ENCODE measurements around the gene UNC13D.
"Not testable (repeated sequence)": the region's sequence is repeated elsewhere in the genome, so short reads cannot be mapped to it uniquely, and the experiment has no call there.

The UNC13D gene

DNA sequence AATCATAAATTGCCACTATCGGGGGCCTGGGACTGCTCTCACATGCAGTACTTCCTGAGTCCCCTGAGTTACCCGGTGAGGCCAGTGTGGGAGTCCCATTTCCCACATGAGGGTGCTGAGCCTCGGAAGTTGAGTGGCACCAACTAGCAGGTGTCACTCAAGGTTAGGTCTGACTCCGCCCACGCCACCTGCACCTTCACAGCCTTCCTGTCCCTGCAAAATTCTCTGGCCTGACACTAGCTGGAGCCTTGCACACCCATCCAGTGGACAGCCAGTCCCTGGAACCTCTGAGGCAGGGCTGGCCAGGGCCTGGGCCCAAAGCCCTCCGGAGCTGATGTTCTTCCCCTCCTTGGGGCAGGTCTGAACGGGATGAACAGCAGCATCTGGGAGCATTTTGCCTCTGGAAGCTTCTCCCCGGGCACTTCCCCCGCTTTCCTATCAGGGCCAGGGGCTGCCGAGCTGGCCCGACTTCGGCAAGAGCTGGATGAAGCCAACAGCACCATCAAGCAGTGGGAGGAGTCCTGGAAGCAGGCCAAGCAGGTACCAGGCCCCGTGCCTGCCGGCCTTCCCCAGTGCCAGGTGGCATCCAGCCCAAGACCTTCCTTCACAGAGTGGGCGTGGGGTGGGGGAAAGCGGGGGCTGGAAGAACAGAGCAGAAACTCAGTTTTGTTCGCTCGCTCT lies 21.9 kb downstream of the UNC13D start:
- DNase-seq (ENCODE audit: low read depth in 1 of 2, low spot score in 1 of 2) = no peak

DNA sequence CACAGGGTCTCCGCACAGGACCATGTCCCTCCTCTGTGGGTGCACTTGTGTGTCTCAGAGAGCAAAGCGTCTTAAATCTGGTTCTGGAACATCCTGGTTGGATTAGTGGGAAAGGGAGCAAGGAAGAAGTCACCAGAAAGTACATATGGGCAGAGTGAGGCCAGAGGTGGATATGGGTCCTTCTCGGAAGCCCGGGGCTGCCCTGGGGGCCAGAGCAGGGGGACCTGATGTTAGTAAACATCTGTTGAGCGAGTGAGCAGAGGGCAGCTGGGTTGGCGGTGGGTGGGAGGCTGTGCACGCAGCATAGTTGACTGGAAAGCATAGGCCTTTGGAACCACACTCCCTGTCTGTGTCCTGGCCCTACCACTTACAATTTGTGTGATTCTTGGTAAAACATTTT lies 22.7 kb downstream of the UNC13D start:
- DNase-seq (ENCODE audit: low read depth in 1 of 2, low spot score in 1 of 2) = no peak

DNA sequence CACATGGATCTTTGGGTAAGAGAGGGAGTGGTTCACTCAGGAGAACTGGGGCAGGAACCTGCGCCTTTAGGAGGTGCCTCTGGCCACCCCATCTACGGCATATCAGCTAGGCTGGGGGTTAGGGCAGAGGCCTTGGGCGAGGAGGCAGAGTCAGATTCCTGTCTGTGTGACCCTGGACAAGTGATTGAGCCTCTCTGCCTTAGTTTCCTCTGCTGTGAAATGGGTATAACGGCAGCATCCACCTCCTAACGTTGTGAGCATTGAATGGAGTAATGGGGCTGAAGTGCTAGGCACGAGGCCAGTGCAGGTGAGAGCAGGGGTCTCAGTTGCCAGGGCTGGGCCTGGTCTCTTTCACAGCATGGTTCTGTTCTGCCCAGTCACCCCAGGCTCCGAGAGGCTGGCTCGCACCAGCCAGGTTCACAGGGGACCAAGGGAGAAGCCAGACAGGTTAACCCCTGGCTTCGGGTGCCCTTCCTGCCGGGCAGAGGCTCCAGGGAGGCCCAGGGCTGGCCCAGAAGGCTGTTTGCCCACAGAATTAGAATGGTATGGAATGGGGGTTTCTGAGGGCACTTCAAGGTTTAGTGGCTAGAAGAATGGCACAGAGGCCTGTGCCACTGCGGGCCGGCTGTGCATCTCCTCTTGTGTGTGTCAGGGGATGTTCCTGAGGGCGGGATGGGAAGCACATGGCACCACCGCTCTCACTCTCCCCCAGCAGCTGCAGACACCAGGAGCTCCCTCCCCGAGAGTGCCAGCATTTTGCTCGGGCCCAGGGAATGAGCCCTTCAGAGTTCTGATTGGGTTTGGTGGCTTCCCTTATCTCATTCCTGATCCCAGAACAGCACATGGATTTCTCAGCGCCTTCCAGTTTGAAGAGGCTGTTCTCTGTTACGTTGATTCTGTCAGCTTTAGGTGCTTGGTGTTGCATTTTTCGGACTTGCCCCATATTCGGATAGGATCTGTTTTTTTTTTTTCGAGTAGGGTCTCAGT lies 23.8 kb downstream of the UNC13D start:
- DNase-seq (ENCODE audit: low read depth in 1 of 2, low spot score in 1 of 2) = no peak

DNA sequence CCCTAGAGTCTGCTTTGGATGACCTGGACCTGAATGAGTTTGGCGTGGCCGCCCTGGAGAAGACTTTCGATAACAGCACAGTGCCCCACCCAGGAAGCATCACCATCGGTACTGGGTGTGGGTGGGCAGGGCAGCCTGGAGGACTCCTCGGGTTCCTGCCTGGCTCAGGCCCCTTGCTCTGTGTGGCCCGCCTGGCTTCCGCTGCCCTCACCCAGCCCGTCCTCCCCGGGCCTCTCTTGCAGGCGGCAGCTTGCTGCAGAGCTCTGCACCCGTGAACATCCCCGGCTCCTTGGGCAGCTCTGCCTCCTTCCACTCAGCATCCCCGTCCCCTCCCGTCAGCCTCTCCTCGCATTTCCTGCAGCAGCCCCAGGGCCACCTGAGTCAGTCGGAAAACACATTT lies 24.5 kb downstream of the UNC13D start:
- DNase-seq (ENCODE audit: low read depth in 1 of 2, low spot score in 1 of 2) = no peak

DNA sequence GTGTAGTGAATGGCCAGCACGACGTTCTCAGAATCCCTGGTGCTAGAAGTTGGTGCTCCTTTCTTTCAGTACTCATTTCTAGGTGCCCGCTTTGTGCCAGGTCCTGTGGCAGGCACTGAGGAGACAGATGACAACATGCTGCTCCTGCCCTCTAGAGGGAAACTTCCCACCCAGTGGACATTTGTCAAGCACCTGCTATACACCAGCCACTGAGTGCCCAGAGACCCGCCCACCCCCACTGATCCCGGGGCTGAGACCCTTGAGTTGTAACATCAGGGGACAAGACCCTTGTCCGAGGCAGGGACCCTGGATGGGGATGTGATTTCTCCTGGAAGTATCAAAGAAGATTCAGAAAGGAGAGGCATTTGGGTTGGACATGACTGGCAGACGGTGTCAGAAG lies 25.1 kb downstream of the UNC13D start:
- DNase-seq (ENCODE audit: low read depth in 1 of 2, low spot score in 1 of 2) = no peak

DNA sequence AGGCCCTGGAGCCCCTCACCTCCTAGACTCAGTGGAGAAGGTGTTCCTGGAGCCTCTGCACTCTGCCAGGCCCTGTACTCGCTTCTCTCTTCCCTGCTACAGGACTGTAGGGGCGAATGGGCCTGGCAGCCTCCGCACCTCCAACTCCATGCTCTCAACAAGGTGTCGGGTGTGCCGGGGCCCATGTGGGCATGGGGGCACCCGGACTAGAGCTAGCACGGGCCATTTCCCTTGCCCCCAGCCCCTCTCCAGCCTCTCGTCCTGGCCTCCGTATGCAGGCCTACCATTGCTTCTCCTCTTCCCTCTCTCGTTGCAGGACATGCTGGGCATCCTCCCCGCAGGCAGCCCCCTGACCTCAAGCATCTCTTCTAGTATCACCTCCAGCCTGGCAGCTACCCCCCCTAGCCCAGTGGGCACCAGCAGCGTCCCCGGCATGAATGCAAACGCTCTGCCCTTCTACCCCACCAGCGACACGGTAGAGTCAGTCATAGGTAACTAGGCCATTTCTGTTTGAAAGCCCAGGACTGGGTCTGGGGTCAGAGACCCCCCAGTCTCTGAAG lies 25.8 kb downstream of the UNC13D start:
- no peak for DNase-seq (ENCODE audit: low read depth in 1 of 2, low spot score in 1 of 2)

DNA sequence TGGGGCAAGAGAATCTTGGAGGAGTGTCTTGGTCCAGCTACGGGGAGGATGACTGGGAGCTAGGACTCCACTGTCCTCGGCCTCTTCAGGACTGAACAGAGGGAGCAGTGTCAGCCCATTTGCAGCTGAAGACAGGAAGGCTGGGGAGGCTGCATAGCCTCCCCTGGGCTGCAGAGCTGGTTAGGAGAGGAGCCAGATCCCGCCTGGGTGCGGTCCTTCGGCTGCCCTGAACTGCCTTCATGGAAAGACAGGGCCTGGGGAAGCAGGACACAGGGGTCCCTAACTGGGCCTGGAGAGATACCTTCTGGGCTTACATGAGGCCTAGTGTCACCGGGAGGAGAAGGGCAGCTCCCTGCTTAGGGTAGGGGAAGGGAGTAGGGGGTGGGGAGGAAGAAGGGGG lies 26.6 kb downstream of the UNC13D start:
- no peak for DNase-seq (ENCODE audit: low read depth in 1 of 2, low spot score in 1 of 2)

DNA sequence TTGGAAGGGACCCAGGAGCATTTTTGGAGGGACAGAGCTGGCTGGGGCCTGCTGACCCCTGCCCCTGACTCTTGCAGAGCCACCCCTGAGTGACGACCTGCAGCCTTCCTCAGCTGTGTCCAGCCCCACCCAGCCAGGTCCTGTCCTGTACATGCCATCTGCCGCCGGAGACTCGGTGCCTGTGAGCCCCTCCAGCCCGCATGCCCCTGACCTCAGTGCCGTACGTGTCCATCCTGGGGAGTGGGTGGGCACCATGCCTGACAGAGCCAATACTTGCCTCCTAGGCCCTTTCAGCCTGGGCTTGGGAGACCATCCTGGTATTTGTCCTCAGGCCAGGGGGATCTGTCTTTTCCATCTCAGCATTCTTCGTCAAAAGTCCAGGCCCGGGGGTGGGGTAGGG lies 27.5 kb downstream of the UNC13D start:
- no peak for DNase-seq (ENCODE audit: low read depth in 1 of 2, low spot score in 1 of 2)

DNA sequence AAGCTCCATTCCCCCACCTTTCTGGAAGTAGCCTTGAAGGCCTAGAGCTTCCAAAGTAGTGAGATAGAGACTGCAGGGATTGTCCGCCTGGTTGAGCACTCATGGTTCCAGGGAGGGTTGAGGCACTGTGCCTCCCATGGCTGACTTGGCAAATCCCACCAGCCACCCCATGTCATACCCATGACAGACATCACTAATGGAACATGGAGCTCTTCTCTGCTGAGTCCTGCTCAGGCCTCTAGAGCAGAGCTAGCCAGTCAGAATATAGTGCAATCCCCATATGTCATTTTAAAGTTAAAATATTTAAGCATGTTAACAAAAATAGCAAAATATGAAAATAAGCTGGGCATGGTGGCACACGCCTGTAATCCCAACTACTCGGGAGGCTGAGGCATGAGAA lies 28.8 kb downstream of the UNC13D start:
- DNase-seq (ENCODE audit: low read depth in 1 of 2, low spot score in 1 of 2) = no peak

DNA sequence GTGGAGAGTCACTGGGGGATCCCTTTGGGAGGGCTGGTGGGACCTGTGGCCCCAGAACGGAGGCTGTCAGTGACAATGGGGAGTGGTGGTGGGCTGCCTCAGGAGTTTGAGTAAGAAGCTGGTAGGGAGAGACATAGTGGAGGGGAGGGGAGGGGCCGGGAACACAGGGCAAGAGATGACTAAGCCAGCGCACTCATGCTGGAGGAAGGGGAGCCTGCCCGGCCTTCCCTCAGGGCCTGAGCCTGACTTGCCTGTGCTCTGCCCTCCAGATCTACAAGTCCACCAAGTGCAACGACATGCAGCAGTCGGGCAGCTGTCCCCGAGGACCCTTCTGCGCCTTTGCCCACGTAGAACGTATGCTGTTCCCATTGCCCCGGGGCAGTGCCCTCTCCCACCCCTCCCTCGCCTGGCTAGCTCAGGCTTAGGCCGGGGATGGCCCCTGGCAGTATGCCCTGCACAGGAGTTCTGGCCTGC lies 29.3 kb downstream of the UNC13D start:
- no peak for DNase-seq (ENCODE audit: low read depth in 1 of 2, low spot score in 1 of 2)

DNA sequence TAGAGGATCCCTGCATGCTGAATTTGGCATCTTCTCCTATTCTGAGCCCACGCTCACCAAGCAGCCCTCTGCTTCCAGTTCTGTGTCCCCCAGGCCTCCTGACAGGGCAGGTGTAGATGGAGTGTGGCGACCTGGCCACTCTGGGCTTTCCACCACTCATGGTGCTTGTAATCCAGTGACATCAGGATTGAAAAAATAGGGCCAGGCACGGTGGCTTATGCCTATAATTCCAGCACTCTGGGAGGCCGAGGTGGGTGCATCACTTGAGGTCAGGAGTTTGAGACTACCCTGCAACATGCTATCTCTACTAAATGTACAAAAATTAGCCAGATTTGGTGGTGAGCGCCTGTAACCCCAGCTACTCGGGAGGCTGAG lies 30.2 kb downstream of the UNC13D start:
- no peak for DNase-seq (ENCODE audit: low read depth in 1 of 2, low spot score in 1 of 2)

DNA sequence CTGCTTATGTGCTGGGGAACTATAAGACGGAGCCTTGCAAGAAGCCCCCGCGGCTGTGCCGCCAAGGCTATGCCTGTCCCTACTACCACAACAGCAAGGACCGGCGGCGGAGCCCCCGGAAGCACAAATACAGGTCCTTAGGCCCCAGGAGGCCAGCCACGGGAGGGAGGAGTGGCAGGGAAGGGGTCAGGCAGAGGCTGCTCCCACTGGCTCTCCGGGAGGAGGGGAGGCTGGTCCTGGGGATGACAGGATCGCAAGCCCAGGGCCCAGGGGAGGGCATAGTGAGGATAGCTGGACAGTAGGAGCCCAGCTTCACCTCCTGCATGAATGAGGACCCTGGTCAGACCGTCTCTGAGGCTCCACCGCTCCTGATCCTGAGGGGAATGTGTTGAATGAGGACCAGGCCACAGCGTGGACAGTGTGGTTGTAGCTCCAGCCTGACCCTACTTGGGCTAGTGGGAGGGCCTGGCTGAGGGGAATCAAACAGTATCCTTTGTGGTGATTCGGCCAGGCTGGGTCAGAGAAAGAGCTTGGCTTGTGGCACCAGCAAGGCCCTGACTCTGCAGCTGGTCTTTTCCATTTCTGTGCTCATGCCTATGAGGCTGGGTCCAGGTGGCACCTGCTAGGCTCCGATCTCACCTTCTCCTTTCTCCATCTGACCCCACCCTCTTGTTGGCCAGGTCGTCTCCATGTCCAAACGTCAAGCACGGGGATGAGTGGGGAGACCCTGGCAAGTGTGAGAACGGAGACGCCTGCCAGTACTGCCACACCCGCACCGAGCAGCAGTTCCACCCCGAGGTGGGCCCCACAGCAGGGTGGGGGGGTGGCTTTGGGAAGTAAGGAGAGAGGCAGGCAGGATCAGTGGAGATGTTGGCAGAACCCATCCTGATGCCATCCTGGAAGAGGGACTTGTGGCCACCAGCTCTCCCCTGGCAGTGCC lies 30.9 kb downstream of the UNC13D start:
- DNase-seq (ENCODE audit: low read depth in 1 of 2, low spot score in 1 of 2) = no peak

DNA sequence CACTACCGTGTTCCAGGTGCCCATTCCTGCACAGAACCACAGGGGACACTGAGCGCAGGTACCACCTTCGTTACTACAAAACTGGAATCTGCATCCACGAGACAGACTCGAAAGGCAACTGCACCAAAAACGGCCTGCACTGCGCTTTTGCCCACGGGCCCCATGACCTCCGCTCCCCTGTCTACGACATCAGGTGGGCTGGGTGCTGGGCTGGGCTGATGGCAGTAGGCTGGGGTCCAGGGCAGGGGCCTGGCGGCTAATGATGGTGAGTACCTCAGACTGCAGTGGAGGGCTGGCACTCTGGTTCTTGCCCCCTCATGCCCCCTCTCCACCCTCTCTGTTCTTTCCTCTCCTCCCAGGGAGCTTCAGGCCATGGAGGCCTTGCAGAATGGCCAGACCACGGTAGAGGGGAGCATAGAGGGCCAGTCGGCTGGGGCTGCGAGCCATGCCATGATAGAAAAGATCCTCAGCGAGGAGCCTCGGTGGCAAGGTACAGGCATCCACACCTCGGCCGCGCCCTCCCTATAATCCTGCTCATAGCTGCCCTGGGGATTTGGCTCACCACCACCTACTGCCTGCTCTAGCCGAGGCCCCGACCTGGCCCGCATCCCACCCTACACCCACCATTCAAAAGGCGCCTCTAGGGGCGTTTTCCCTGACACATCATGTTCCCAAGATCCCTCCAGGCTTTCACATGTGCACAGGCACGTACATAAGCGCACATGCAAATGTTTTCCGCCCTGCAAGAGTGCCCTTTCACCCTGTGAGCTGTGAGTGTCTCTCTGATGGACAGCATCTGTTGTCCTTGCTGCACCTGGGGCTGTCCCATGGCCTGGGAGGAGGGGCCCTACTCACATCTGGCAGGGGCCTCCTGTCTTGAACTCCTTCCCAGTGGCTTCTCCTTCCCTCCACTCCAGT lies 31.8 kb downstream of the UNC13D start:
- DNase-seq (ENCODE audit: low read depth in 1 of 2, low spot score in 1 of 2) = no peak

DNA sequence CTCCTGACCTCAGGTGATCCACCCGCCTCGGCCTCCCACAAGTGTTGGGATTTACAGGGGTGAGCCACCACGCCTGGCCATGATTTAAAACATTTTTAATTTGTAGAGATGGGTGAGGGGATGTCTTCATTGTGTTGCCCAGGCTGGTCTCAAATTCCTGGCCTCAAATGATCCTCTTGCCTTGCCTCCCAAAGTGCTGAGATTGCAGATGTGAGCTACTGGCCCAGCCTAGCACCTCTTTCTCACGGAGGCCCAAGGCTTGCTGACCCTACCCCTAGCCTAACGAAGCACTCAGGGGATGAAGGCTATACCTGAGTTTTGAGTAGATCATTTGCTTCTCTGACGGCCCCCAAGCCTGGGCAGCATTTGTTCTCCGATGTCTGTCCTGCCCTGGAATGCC lies 33.0 kb downstream of the UNC13D start:
- no peak for DNase-seq (ENCODE audit: low read depth in 1 of 2, low spot score in 1 of 2)

DNA sequence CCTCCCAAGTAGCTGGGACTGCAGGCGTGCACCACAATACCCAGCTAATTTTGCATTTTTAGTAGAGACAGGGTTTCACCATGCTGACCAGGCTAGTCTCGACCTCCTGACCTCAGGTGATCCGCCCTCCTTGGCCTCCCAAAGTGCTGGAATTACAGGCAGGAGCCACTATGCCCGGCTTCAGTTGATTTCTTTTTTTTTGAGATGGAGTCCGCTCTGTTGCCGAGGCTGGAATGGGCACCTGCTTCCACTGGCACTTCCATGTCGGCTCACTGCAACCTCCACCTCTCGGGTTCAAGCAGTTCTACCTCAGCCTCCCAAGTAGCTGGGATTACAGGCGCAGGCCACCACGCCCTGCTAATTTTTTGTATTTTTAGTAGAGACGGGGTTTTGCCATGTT lies 33.4 kb downstream of the UNC13D start:
- DNase-seq (ENCODE audit: low read depth in 1 of 2, low spot score in 1 of 2) = not testable (repeated sequence)

DNA sequence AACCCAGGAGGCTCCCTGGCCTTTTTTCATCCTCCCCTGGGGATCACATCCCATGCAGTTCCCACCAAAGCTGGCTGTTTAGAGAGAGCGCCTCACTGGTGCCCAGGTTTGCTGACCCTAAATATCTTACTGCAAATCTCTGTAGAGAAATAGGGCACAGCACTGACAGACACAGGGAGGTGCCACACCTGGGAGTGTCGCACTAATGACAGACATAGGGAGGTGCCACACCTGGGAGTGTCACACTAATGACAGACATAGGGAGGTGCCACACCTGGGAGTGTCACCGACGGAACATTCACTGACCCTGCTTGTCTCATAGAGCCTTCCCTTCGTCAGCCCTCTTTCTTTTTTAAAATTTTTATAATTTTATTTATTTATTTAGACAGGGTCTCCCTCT lies 34.0 kb downstream of the UNC13D start:
- no peak for DNase-seq (ENCODE audit: low read depth in 1 of 2, low spot score in 1 of 2)

DNA sequence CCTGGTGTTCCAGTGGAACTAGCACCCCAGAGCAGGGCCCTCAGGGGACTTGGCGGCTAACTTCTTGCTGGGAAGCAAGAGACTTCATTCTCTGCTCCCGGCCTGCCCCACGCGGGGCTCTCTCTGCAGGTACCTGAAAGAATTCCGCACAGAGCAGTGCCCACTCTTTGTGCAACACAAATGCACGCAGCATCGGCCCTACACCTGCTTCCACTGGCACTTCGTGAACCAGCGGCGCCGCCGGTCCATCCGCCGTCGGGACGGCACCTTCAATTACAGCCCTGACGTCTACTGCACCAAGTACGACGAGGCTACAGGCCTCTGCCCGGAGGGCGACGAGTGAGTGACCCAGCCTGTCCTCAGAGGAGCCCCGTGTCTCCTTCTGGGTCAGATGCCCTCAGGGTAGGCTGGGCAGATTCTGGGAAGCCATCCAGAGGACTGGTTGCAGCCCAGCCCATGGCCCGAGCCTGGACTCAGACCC lies 34.5 kb downstream of the UNC13D start:
- DNase-seq (ENCODE audit: low read depth in 1 of 2, low spot score in 1 of 2) = no peak

DNA sequence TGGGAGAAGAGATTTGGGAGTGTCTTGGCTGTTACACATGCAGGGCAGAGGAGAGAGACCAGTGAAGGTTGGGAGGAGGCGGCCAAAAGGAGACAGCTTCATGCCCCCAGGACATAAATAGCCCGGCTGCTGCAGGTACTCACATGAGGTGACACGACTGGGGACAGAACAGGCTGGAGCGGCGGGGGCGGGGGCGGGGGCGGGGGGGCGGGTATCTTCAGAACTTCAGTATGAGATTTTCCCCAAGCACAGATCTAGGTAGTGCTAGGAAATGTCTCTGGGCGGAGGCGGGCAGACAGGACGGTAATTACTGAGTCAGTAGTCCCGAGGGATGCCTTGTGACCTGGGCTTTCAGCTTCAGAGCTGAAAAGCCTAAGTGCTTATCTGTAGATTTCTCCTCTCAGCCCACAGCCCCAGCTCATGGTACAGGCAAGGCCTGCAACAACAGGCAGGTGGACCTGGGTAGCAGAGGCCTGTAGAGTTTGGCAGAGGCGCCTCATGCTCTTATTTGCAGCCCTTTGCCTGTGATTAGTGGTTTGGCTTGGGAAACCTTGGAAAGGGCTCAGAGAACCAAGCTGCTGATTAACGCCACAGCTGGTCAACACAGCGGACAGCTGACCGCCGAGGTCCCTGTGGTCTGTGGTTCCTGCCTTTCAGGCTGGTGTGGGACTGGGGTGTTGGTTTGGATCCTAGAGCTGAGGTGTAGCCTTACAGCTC lies 35.1 kb downstream of the UNC13D start:
- DNase-seq (ENCODE audit: low read depth in 1 of 2, low spot score in 1 of 2) = no peak

DNA sequence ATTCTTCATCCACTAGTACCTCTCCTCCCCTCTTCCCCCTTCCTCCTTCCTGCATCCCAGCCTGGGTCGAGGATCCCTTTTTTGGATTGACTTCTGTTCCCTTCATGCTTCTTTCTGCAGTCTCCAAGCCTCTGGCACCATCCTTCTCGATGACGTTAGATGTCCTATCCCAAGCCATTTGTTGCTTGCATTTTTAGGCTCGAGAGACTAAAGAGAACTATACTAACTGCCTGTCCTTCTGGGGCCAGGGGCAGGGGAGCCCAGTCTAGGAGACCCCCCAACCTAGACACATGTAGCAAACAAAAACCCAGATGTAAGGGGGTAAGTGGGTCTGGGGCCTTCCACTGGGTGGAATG lies 35.7 kb downstream of the UNC13D start:
- DNase-seq (ENCODE audit: low read depth in 1 of 2, low spot score in 1 of 2) = no peak

All from stimulated activated CD4-positive, alpha-beta T cell treated with anti-CD3 and anti-CD28 coated beads, Interleukin-15, amount 100 ng/mL, for 1 hour (primary cell).